GM18507 (cell line): Measurements from ENCODE around the gene AFF3.

Experiments used
- DNase-seq: peaks from one replicate; pipeline ENCODE4 v3.0.0; 2011; ENCODE audit warnings: low read depth; ENCODE audit not compliant: insufficient read length; ENCODE audit errors: extremely low spot score
- FAIRE-seq: peaks from 2 replicates; lab custom pipeline; 2011; peaks lifted over from hg19 to GRCh38; lab: Jason Lieb, UNC

AFF3 gene

GRCh38 chr2:99822474-99823207 is 319.7 kb downstream of the AFF3 start:
- no peak for DNase-seq

GRCh38 chr2:99821984-99822383 is 320.4 kb downstream of the AFF3 start:
- FAIRE-seq (no peak), DNase-seq (no peak)

More at GRCh38 chr2:99822474-99823207, 319.7 kb downstream of the AFF3 start:
- FAIRE-seq = no peak

GRCh38 chr2:99821572-99821971 is 320.8 kb downstream of the AFF3 start:
- no peak for FAIRE-seq
- DNase-seq = no peak

GRCh38 chr2:99821039-99821438 is 321.4 kb downstream of the AFF3 start:
- DNase-seq = no peak
- FAIRE-seq = no peak

GRCh38 chr2:99819766-99820165 is 322.6 kb downstream of the AFF3 start:
- DNase-seq (no peak), FAIRE-seq (no peak)

GRCh38 chr2:99818842-99819241 is 323.5 kb downstream of the AFF3 start:
- no peak for DNase-seq
- no peak for FAIRE-seq

GRCh38 chr2:99816908-99817307 is 325.5 kb downstream of the AFF3 start:
- FAIRE-seq = no peak
- DNase-seq = no peak

GRCh38 chr2:99812426-99812825 is 330.0 kb downstream of the AFF3 start:
- FAIRE-seq (no peak), DNase-seq (no peak)

GRCh38 chr2:99811544-99811943 is 330.8 kb downstream of the AFF3 start:
- FAIRE-seq = no peak
- no peak for DNase-seq

GRCh38 chr2:99810225-99810624 is 332.2 kb downstream of the AFF3 start:
- FAIRE-seq = no peak
- no peak for DNase-seq

GRCh38 chr2:99809259-99809900 is 333.0 kb downstream of the AFF3 start:
- no peak for DNase-seq
- no peak for FAIRE-seq

GRCh38 chr2:99808361-99809200 is 333.8 kb downstream of the AFF3 start:
- FAIRE-seq (no peak), DNase-seq (no peak)

- no peak for DNase-seq
- no peak for FAIRE-seq
These were observed 335.6 kb downstream of the AFF3 start for GRCh38 chr2:99806758-99807157.

- DNase-seq = no peak
- no peak for FAIRE-seq
These were observed 336.4 kb downstream of the AFF3 start for GRCh38 chr2:99805930-99806476.

- DNase-seq (no peak), FAIRE-seq (no peak)
These were observed 338.5 kb downstream of the AFF3 start for GRCh38 chr2:99803846-99804245.

- DNase-seq = no peak
- FAIRE-seq = no peak
These were observed 339.7 kb downstream of the AFF3 start for GRCh38 chr2:99802734-99803133.

GRCh38 chr2:99801327-99801901 is 341.0 kb downstream of the AFF3 start:
- FAIRE-seq (no peak), DNase-seq (no peak)

GRCh38 chr2:99797475-99797874 is 344.9 kb downstream of the AFF3 start:
- FAIRE-seq (no peak), DNase-seq (no peak)

- no peak for DNase-seq
- FAIRE-seq = no peak
These were observed 348.0 kb downstream of the AFF3 start for GRCh38 chr2:99794414-99794813.

- no peak for FAIRE-seq
- no peak for DNase-seq
These were observed 349.4 kb downstream of the AFF3 start for GRCh38 chr2:99793022-99793421.
